GM23248 (cell line): Measurements from ENCODE around the gene ALKBH3. TPM values are rescaled to one million over a fixed set of nuclear protein-coding genes. Genes with fewer than 3 reads are reported as not detected.
A peak's percentile ranks its signal among the peaks of the same experiment; 100 is the strongest.

ENCODE experiments used
- DNase-seq: peaks from one replicate; pipeline ENCODE4 v3.0.0-alpha.2; 2015
- H2AFZ ChIP-seq: fragments of 200-600 bp; sonication (generic); 2 replicates; pipeline ENCODE4 v1.6.1; 2016; ENCODE audit warnings: antibody characterized with exemption
- H3F3A ChIP-seq: fragments of 200-600 bp; sonication (generic); 2 replicates; pipeline ENCODE4 v1.6.1; 2016; ENCODE audit warnings: mild to moderate bottlenecking, antibody characterized with exemption, mixed run types; ENCODE audit not compliant: insufficient read depth
- H3K27ac ChIP-seq: fragments of 200-600 bp; sonication (generic); 2 replicates; pipeline ENCODE4 v1.5.1; 2016; ENCODE audit warnings: mild to moderate bottlenecking
- H3K27me3 ChIP-seq: fragments of 200-600 bp; sonication (generic); replicated peaks from 2 replicates; pipeline ENCODE4 v1.6.1; 2016; ENCODE audit warnings: mild to moderate bottlenecking; ENCODE audit not compliant: insufficient read depth
- H3K36me3 ChIP-seq: fragments of 200-600 bp; sonication (generic); 2 replicates; pipeline ENCODE4 v1.6.1; 2016; ENCODE audit warnings: low read depth, mild to moderate bottlenecking
- H3K4me1 ChIP-seq: fragments of 200-600 bp; sonication (generic); 2 replicates; pipeline ENCODE4 v1.6.1; 2016; ENCODE audit warnings: mild to moderate bottlenecking; ENCODE audit not compliant: insufficient read depth
- H3K4me2 ChIP-seq: fragments of 200-600 bp; sonication (generic); one replicate; pipeline ENCODE4 v1.6.1; 2016; ENCODE audit warnings: mild to moderate bottlenecking; ENCODE audit not compliant: unreplicated experiment
- H3K4me3 ChIP-seq: fragments of 200-600 bp; sonication (generic); 2 replicates; pipeline ENCODE4 v1.5.1; 2016; ENCODE audit warnings: mild to moderate bottlenecking
- H3K79me2 ChIP-seq: fragments of 200-600 bp; sonication (generic); 2 replicates; pipeline ENCODE4 v1.6.1; 2016; ENCODE audit warnings: mild to moderate bottlenecking; ENCODE audit not compliant: insufficient read depth
- H3K9ac ChIP-seq: fragments of 200-600 bp; sonication (generic); 2 replicates; pipeline ENCODE4 v1.6.1; 2016; ENCODE audit warnings: mild to moderate bottlenecking
- H3K9me2 ChIP-seq: fragments of 200-600 bp; sonication (generic); 2 replicates; pipeline ENCODE4 v1.6.1; 2016; ENCODE audit warnings: mixed run types, mild to moderate bottlenecking, moderate library complexity; ENCODE audit not compliant: insufficient read depth
- H3K9me3 ChIP-seq: fragments of 200-600 bp; sonication (generic); one replicate; pipeline ENCODE4 v1.6.1; 2017; ENCODE audit warnings: low read depth
- H4K20me1 ChIP-seq: fragments of 200-600 bp; sonication (generic); 2 replicates; pipeline ENCODE4 v1.6.0; 2016; ENCODE audit not compliant: insufficient read depth
- EZH2 ChIP-seq: fragments of 200-600 bp; sonication (generic); IDR thresholded peaks from 2 replicates; pipeline ENCODE4 v1.6.1; 2018; ENCODE audit warnings: antibody characterized with exemption, mild to moderate bottlenecking; ENCODE audit not compliant: insufficient read depth, poor library complexity, severe bottlenecking
- EZH2phosphoT487 ChIP-seq: fragments of 200-600 bp; sonication (generic); IDR thresholded peaks from 2 replicates; pipeline ENCODE4 v1.6.1; 2018; ENCODE audit warnings: antibody characterized with exemption, moderate library complexity, mild to moderate bottlenecking, low read depth; ENCODE audit not compliant: insufficient read depth
- WGBS, 2 experiments: methylation state at CpG; one replicate each; pipeline ENCODE4 v1.1.6; 2015 to 2017; ENCODE audit warnings: low lambda C conversion rate in 2 of 2, low coverage in 1 of 2; ENCODE audit errors: missing lambda C conversion rate in 2 of 2; 5-methylcytosine and 5-hydroxymethylcytosine counted together
- in situ Hi-C: fragments of 300-500 bp; cut with MboI; formaldehyde crosslinking; loops from 2 replicates; pipeline ENCODE4 v1.15.0; 2020
- polyA plus RNA-seq: library from polyadenylated mRNA; unstranded; fragments of >200 nt; fragmentation: Nextera tagmentation; extraction: Ambion mirVana; gene quantifications from 2 replicates; pipeline ENCODE4 v1.2.1, GENCODE V29; 2016
- total RNA-seq: library from RNA; depleted of rRNA; stranded (reverse); fragments of >200 nt; shearing (Covaris generic); gene quantifications from 2 replicates; pipeline ENCODE4 v1.2.3, GENCODE V29; 2014

ALKBH3 gene
- total and polyA plus RNA-seq, 2 experiments from 2014 or later, result 29.3 to 36.6 TPM

GRCh38 chr11:43943931-43944751, 63.5 kb downstream of the ALKBH3 start:
- Histone ChIP-seq H3K4me2 (peak overlapping the region; percentile 86), H4K20me1 (no peaks in the 10 kb centered on the region), H3K9ac (0 out of 2 replicates have a peak overlapping the region, but pooled peaks have one; percentile 33), H2AFZ (0 out of 2 replicates have a peak overlapping the region, but pooled peaks have one; percentile 78), H3K9me3 (no peaks in the 10 kb centered on the region), H3K9me2 (no peaks in the 10 kb centered on the region), H3F3A (0 out of 2 replicates have a peak, but pooled peaks cover 1% of the 10 kb centered on the region), H3K36me3 (no peaks in the 10 kb centered on the region), H3K4me3 (peak overlapping the region; percentile 72), H3K27me3 (peaks cover 14% of the 10 kb centered on the region), H3K27ac (no peak overlapping the region), H3K79me2 (no peaks in the 10 kb centered on the region), H3K4me1 (no peaks in the 10 kb centered on the region; the same call in 1 of the 2 replicates)
- in situ Hi-C loops, result no loop called here
- peak; percentile 47 for DNase-seq
- 7% methylated on average over 47 to 54 of the region's 54 CpGs for WGBS, 2 experiments
- TF ChIP-seq EZH2 (peak; percentile 52), EZH2phosphoT487 (0 out of 2 replicates have a peak, but pooled peaks have one; percentile 38)

- H3K79me2 ChIP-seq, result no peaks in the 10 kb centered on the region
- H3K4me3 ChIP-seq, result no peak overlapping the region
- WGBS, 2 experiments, result 39 to 40% methylated on average over 15 to 16 of the region's 16 CpGs
- H2AFZ ChIP-seq, result no peak overlapping the region
- H3K36me3 ChIP-seq, result no peaks in the 10 kb centered on the region
- peak; percentile 42 for DNase-seq
- no peak overlapping the region for H3K27ac ChIP-seq
- H3F3A ChIP-seq, result no peaks in the 10 kb centered on the region
- H3K4me1 ChIP-seq, result no peaks in the 10 kb centered on the region; the same call in 1 of the 2 replicates
- peaks cover 14% of the 10 kb centered on the region for H3K27me3 ChIP-seq
- no peak overlapping the region for H3K9ac ChIP-seq
- in situ Hi-C loops, result loop anchor here (5.0 kb wide), 1 partner anchor 87 kb away; no protein-coding TSS in a partner anchor
- H3K4me2 ChIP-seq, result no peak overlapping the region
- no peaks in the 10 kb centered on the region for H4K20me1 ChIP-seq
- TF ChIP-seq EZH2phosphoT487 (no peak), EZH2 (no peak)
- no peaks in the 10 kb centered on the region for H3K9me3 ChIP-seq
- H3K9me2 ChIP-seq, result no peaks in the 10 kb centered on the region
These were observed 64.2 kb downstream of the ALKBH3 start for GRCh38 chr11:43944761-43945311.

GRCh38 chr11:43947003-43947500, 66.4 kb downstream of the ALKBH3 start:
- no peak overlapping the region for H2AFZ ChIP-seq
- H3K27me3 ChIP-seq, result peaks cover 14% of the 10 kb centered on the region
- no peaks in the 10 kb centered on the region for H3K79me2 ChIP-seq
- no peaks in the 10 kb centered on the region for H3K9me2 ChIP-seq
- H3K4me3 ChIP-seq, result no peak overlapping the region
- H3K36me3 ChIP-seq, result no peaks in the 10 kb centered on the region
- no peaks in the 10 kb centered on the region for H3K9me3 ChIP-seq
- DNase-seq, result peak; percentile 73
- H4K20me1 ChIP-seq, result no peaks in the 10 kb centered on the region
- no peak overlapping the region for H3K4me2 ChIP-seq
- no peak for TF ChIP-seq EZH2phosphoT487
- no peak for TF ChIP-seq EZH2
- WGBS, 2 experiments, result 21 to 30% methylated on average over 9 of the region's 9 CpGs
- in situ Hi-C loops, result loop anchor here (5.0 kb wide), 1 partner anchor 85 kb away; no protein-coding TSS in a partner anchor
- H3F3A ChIP-seq, result no peaks in the 10 kb centered on the region
- H3K27ac ChIP-seq, result no peak overlapping the region
- no peak overlapping the region for H3K9ac ChIP-seq
- H3K4me1 ChIP-seq, result no peaks in the 10 kb centered on the region; the same call in 1 of the 2 replicates

- no peak overlapping the region for H3K4me3 ChIP-seq
- H3K27ac ChIP-seq, result no peak overlapping the region
- H3K4me1 ChIP-seq, result no peaks in the 10 kb centered on the region; the same call in 1 of the 2 replicates
- 92 to 100% methylated on average over 1 of the region's 1 CpG for WGBS, 2 experiments
- no peak overlapping the region for H2AFZ ChIP-seq
- no peaks in the 10 kb centered on the region for H3K9me3 ChIP-seq
- peak; percentile 15 for DNase-seq
- no peak overlapping the region for H3K4me2 ChIP-seq
- TF ChIP-seq EZH2, result no peak
- TF ChIP-seq EZH2phosphoT487, result no peak
- no peaks in the 10 kb centered on the region for H3F3A ChIP-seq
- in situ Hi-C loops, result loop anchor here (5.0 kb wide), 1 partner anchor 84 kb away; no protein-coding TSS in a partner anchor
- H3K9me2 ChIP-seq, result no peaks in the 10 kb centered on the region
- no peaks in the 10 kb centered on the region for H3K79me2 ChIP-seq
- H4K20me1 ChIP-seq, result no peaks in the 10 kb centered on the region
- peaks cover 14% of the 10 kb centered on the region for H3K27me3 ChIP-seq
- no peak overlapping the region for H3K9ac ChIP-seq
- no peaks in the 10 kb centered on the region for H3K36me3 ChIP-seq
These were observed 67.2 kb downstream of the ALKBH3 start for GRCh38 chr11:43947815-43948214.
